Measurements from ENCODE around the gene PRKN.
A peak's percentile ranks its signal among the peaks of the same experiment; 100 is the strongest.

PRKN gene

GRCh38 chr6:161635975-161636374 is 1091.6 kb downstream of the PRKN start:
- DNase-seq (ENCODE audit: low spot score) (no peak), FAIRE-seq (no peak)

- DNase-seq (ENCODE audit: low spot score) (no peak), FAIRE-seq (peak; percentile 4)
These were observed 1092.7 kb downstream of the PRKN start for GRCh38 chr6:161634916-161635315.

- FAIRE-seq, result no peak
- DNase-seq (ENCODE audit: low spot score), result no peak
These were observed 1095.8 kb downstream of the PRKN start for GRCh38 chr6:161631676-161632194.

GRCh38 chr6:161630674-161631073 is 1096.9 kb downstream of the PRKN start:
- no peak for FAIRE-seq

GRCh38 chr6:161626132-161626676 is 1101.4 kb downstream of the PRKN start:
- FAIRE-seq (no peak), DNase-seq (ENCODE audit: low spot score) (no peak)

More at GRCh38 chr6:161630674-161631073, 1096.9 kb downstream of the PRKN start:
- no peak for DNase-seq (ENCODE audit: low spot score)

- no peak for FAIRE-seq
These were observed 1103.5 kb downstream of the PRKN start for GRCh38 chr6:161624111-161624510.

GRCh38 chr6:161622779-161623178 is 1104.8 kb downstream of the PRKN start:
- FAIRE-seq, result no peak

More at GRCh38 chr6:161624111-161624510, 1103.5 kb downstream of the PRKN start:
- DNase-seq (ENCODE audit: low spot score), result no peak

GRCh38 chr6:161618831-161619454 is 1108.6 kb downstream of the PRKN start:
- FAIRE-seq, result peak; percentile 77
- peak; percentile 54 for DNase-seq (ENCODE audit: low spot score)

More at GRCh38 chr6:161622779-161623178, 1104.8 kb downstream of the PRKN start:
- DNase-seq (ENCODE audit: low spot score), result no peak

- DNase-seq (ENCODE audit: low spot score), result no peak
- no peak for FAIRE-seq
These were observed 1113.9 kb downstream of the PRKN start for GRCh38 chr6:161613711-161614110.

- DNase-seq (ENCODE audit: low spot score) (no peak), FAIRE-seq (no peak)
These were observed 1118.8 kb downstream of the PRKN start for GRCh38 chr6:161608771-161609170.

- FAIRE-seq, result no peak
- DNase-seq (ENCODE audit: low spot score), result no peak
These were observed 1119.8 kb downstream of the PRKN start for GRCh38 chr6:161607696-161608297.

GRCh38 chr6:161602359-161602758 is 1125.2 kb downstream of the PRKN start:
- DNase-seq (ENCODE audit: low spot score), result no peak
- FAIRE-seq, result no peak

- DNase-seq (ENCODE audit: low spot score) (no peak), FAIRE-seq (no peak)
These were observed 1128.7 kb downstream of the PRKN start for GRCh38 chr6:161598896-161599295.

GRCh38 chr6:161596807-161597520 is 1130.6 kb downstream of the PRKN start:
- DNase-seq (ENCODE audit: low spot score) (no peak), FAIRE-seq (no peak)

GRCh38 chr6:161594412-161594811 is 1133.2 kb downstream of the PRKN start:
- no peak for DNase-seq (ENCODE audit: low spot score)
- FAIRE-seq, result no peak

- no peak for FAIRE-seq
- no peak for DNase-seq (ENCODE audit: low spot score)
These were observed 1136.5 kb downstream of the PRKN start for GRCh38 chr6:161590961-161591627.

- FAIRE-seq (no peak), DNase-seq (ENCODE audit: low spot score) (no peak)
These were observed 1140.7 kb downstream of the PRKN start for GRCh38 chr6:161586887-161587286.

- FAIRE-seq (no peak), DNase-seq (ENCODE audit: low spot score) (no peak)
These were observed 1142.8 kb downstream of the PRKN start for GRCh38 chr6:161584621-161585340.

GRCh38 chr6:161584051-161584450 is 1143.5 kb downstream of the PRKN start:
- DNase-seq (ENCODE audit: low spot score), result no peak
- FAIRE-seq, result no peak

GRCh38 chr6:161583584-161583983 is 1144.0 kb downstream of the PRKN start:
- no peak for FAIRE-seq
- no peak for DNase-seq (ENCODE audit: low spot score)

- DNase-seq (ENCODE audit: low spot score) (no peak), FAIRE-seq (no peak)
These were observed 1149.1 kb downstream of the PRKN start for GRCh38 chr6:161578478-161578877.

All from RCC 7860 (cell line).